Activated CD8-positive, alpha-beta memory T cell treated with anti-CD3 and anti-CD28 coated beads for 24 hours (primary cell): ENCODE results near the gene DENND4A.
"Not testable (repeated sequence)": the region's sequence is repeated elsewhere in the genome, so short reads cannot be mapped to it uniquely, and the experiment has no call there.

ENCODE experiments used
- DNase-seq: peaks from one replicate; pipeline ENCODE4 v3.0.0-alpha.2; 2020

Gene DENND4A

DNA sequence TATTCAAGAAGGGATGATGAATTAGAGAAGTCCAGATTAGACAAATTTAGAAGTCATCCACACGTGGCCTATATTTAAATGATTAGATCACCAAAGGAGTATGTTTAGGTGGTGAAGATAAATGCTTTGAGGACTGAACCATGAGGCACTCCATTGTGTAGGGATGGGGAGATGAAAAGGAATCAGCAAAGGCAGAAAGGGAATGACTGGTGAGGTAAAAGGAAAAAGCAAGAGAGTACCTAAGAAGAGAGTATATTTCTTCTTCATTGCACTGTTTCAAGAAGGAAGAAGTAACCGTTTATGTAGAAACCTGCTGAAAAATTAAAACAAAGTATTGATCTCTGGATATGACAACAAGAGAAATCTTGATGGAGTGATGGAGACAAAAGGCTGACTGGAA, 40.7 kb downstream of the DENND4A start:
- DNase-seq, result no peak

DNA sequence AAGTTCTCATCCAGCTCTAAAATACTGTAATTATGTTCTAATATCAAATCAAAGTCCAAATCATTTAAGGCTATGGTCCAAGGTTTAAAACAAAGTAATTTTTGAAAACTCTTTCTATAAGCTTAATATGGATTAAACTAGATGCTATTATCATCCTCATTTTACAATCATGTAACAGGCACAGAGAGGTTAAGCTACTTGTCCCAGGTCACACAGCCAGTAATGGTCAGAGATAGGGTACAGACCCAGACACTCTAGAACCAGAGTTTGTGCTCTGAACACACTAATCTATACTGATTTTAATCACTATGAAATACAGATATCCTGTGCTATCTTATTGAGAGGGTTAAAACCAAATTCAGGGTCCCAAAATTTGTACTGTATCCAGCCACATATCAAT, 44.8 kb downstream of the DENND4A start:
- no peak for DNase-seq

DNA sequence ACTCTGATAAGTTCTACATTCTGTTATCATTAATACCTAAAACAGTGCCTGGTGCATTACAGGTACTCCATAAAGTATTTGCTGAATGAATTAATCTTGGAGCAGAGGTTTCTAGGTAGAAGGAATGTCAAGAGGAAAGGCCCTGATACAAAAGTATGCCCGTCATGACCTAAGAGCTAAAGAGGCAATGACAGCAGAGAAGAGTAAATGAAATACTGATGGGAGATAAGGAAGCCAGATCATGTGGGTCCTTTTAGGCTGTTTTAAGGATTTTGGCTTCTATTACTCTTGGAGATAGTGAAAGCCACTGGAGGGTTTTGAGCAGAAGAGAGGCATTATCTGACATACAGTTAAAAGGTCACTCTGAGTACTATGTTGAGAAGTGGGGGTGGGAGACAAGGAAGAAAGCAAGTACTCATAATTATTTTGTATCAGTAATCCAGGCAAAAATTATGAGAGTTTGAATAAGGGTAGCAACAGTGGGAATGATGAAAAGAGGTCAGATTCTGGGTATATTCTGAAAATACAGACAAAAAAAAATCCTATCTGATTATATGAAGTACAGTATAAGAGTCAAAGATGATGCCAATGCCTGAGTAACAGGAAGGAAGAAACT, 48.3 kb downstream of the DENND4A start:
- no peak for DNase-seq

DNA sequence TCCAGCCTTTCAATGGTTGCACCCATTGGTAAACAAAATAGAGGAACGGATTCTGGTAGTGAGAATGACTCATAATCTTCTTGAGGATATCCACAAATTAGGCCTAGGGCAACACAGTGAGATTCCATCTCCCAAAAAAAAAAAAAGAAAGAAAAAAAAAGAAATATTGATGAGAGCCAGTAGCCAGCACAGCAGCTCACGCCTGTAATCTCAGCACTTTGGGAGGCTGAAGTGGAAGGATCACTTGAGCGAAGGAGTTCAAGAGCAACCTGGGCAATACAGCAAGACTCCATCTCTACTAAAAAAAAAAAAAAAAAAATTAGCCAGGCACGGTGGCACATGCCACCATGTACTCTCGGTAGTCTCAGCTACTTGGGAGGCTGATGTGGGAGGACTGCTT, 51.9 kb downstream of the DENND4A start:
- DNase-seq, result no peak

DNA sequence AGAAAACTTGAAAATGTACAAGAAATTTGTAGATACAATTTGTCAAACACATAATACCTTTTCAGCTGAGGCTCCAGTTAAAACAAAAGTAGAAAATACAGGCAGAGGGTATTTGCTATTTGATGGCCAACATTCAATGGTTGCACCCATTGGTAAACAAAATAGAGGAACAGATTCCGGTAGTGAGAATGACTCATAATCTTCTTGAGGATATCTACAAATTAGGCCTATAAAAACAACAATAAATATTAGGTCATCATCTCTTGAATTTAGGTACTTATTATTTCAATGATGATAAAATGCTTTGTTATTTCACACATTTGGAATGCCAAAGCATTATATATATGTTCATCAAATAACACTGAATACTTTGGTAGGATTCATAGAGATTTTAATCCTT, 53.4 kb downstream of the DENND4A start:
- DNase-seq, result no peak

DNA sequence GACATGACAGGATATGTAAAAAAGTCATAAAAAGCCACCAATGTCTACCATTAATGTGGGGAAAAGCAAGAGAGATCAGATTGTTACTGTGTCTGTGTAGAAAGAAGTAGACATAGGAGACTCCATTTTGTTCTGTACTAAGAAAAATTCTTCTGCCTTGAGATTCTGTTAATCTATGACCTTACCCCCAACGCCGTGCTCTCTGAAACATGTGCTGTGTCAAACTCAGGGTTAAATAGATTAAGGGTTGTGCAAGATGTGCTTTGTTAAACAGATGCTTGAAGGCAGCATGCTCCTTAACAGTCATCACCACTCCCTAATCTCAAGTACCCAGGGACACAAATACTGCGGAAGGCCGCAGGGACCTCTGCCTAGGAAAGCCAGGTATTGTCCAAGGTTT, 58.5 kb downstream of the DENND4A start:
- DNase-seq, result not testable (repeated sequence)

DNA sequence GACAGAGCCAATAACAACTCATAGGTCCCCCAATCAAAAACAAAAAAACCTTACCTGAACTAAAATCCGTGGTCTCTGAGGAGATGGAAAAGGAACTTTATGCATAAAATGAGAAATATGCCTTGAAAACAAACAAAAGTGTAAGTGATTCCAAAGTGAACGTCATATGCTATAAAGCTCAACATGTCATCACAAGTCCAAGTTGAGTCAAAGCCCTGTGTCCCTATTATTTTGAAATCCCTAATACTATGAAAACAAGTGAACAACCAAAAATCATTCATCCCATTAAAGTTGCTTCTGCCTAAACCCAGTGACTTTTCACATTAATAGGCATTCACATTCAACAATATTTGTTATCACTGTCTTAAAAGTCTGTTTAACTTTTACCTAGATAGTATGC, 59.4 kb downstream of the DENND4A start:
- DNase-seq, result no peak

DNA sequence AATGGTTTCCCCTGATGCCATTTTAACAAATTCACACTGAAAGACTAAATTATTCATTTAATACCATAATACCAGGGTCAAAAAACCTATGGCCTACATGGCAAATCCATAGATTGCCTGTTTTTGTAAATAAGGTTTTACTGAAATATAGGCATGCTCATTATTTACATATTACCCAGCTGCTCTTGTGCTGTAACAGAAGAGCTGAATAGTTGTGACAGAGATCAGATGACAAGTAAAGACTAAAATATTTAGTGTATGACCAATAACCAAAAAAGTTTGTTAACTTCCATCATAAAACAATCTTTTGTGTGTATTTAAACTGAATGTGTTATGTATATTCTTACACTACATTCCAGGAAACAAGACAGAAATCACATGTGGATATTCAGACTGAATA, 60.2 kb downstream of the DENND4A start:
- DNase-seq, result no peak

DNA sequence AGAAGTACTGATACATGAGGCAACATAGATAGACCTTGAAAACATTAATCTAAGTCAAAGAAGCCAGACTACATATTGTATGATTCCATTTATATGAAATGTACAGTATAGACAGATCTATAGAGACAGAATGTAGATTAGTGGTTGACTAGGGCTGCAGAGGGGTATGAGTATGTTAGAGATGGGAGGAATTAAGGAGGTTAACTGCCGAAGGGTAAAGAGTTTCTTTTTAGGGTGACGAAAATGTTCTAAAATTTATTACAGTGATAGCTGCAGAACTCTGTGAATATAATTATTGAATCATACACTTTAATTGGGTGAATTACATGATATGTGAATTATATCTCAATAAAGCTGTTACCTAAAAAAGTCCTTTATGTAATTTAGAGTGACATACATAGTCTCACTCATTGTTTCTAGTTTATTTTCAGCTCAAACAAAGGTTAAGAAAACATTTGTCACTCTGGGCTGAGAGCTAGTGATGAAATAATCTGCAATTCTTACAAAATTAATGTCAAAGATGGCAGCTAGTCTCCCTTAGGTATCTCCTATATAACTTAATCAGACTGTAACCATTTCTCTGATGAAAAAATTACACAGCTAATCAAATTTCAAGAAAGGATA, 61.4 kb downstream of the DENND4A start:
- DNase-seq, result no peak

DNA sequence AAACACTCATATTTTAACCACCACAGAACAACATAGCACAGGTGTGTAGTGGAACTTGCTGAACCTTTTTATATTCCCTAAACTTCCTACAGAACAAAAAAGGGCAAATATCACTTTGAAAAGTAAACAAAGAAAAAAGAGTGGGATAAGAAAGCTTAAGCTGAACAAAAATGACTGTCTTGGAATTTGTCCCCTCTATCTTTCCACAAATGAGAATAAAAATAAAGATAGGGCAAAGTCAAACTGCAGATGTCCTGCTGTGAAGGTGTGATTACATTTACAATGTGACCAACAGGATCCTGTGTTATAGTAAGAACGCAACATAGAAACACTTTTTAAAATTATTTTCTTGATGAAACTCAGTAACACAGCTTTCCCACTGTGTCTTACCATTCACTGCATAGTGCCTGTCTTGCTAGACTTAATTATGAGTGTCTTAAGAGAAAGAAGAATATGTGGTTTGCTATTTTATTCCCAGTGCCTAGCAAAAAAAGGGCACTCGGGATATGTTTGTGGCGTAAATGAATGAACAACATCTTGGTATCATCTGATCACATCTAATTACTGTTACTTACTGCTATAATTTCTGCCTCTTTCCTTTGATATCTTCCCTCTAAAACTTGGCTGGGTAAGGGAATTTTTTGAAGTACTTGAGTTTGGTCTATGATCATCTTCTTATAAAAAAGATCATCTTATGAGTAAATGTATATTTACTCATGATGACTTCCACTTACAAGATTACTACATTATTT, 67.5 kb downstream of the DENND4A start:
- DNase-seq, result no peak

DNA sequence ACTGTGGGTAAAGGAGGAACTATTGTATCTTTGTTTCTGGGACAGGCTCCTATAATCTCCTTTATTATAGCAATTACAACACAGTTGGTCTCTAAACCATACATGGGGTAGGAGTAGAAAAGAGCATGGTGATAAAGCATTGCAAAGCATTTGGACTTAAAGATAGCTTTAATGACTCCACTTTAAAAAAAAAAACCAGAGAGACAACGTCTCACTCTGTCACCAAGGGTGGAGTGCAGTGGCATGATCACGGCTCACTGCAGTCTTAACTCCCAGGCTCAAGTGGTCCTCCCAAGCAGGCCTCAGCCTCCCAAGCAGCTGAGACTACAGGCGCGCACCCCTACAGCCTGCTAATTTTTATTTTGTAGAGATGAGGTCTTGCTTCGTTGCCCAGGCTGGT, 68.2 kb downstream of the DENND4A start:
- DNase-seq, result no peak

DNA sequence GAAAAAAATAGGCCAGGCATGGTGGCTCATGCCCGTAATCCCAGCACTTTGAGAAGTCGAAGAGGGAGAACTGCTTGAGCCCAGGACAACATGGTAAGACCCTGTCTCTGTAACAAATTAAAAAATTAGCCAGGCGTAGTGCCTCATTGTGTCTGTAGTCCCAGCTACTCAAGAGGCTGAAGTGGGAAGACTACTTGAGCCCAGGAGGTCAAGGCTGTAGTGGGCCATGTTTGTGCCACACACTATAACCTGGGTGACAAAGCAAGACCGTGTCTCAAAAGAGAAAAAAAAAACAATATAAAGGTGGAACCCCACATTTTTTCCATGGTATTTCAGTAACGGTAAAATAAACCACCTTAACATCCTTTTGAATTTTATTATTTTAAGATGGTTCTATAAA, 69.9 kb downstream of the DENND4A start:
- DNase-seq, result no peak

DNA sequence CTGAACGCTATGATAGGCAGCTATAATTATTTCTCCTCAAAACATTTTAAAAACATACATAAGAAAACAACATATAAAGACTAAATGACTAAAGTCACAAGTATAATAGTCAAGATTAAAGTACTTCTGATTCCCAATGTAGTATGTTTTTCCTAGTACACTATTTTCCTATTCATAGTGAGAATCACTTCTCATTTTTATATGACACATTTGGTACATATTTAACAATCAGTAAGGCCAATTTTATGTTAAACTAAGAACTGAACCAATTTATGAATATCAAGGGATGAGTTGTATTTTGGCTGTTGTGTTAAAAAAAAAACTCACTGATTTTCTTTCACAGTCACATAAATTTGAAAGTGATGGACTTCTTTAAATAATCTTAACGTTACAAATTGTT, 79.7 kb downstream of the DENND4A start:
- DNase-seq, result no peak

DNA sequence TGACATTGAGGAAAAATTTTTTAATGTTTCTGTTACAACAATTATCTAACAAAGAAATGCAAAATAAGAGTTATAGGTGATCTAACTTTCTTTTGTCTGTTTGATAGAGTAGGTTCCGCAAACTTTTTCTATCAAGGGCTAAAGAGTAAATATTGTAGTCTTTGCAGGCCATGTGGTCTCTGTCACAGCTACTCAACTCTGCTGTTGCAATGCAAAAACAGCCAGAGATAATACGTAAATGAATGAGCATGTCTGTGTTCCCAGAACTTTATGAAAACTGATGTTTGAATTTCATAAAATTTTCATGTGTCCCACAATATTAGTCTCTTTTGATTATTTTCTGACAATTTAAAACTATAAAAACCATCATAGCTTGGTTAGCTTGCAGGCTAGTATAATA, 97.0 kb downstream of the DENND4A start:
- DNase-seq, result no peak

DNA sequence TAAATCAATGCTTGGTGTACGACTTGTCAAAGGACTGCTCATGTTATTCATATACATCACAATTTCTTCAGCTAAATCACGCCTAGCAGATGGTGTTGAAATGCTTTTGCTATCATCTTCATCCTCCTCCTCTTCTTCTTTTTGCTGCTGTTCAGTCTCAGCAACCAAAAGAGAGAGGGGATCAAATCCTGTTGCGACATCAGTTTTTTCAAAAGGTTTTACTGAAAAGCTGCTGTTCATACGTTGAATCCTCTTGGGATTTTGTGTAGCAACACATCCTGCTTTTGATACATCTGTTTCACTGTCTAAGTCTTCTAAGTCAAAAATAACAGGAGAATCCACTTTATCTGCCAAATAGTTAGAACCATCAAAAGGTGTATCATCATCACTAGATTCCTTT, 101.3 kb downstream of the DENND4A start:
- no peak for DNase-seq

DNA sequence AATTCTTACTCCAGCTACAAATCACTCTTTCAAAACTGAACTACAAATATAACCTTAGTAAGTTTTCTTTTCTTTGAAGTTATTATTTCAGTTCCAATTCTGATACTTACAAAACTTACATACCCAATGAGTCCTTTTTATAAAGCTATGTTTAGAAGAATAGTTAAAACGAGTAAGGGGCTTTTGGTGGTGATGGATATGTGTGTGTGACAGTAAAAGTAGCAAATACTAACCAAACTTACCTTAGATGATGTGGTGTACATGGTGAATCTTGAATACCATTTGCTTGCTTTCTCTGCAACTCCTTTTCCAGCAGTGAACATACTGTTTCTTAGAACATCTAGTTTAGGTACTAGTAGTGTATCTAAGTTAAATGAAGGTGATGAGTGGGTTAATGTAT, 101.9 kb downstream of the DENND4A start:
- no peak for DNase-seq

DNA sequence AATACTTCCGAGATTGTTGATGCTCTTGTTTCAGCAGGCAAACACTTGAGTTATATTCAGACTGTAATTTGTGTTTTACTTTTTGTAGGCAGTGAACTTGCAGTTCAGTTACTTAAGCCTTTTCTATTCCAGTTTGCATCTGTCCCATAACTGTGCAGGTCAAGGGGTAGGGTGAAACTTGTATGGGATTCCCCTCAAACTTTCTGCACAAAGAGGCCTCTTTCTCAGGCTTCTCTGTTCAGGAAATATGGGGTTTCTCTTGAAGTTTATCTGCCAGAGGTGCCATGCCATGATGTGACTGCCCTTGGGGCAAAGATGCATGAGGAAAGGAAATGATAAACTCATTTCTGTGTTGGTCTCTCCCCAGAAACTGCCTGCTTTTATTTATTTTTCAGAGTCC, 103.6 kb downstream of the DENND4A start:
- DNase-seq, result no peak

DNA sequence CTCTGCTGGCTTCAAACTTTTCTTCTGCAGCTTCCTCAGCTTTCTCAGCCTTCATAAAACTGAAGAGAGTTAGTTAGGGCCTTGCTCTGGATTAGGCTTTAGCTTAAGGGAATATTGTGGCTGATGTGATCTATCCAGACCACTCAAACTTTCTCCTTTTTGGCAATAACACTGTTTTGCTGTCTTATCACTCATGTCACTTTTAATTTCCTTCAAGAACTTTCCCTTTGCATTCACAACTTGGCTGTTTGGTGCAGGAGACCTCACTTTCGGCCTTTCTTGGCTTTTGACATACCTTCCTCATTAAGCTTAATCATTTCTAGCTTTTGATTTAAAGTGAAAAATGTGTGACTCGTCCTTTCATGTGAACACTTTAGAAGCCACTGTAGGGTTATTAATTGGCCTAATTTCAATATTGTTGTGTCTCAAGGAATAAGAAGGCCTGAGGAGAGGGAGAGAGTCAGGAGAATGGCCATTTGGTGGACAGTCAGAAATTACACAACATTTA, 109.6 kb downstream of the DENND4A start:
- DNase-seq, result no peak

DNA sequence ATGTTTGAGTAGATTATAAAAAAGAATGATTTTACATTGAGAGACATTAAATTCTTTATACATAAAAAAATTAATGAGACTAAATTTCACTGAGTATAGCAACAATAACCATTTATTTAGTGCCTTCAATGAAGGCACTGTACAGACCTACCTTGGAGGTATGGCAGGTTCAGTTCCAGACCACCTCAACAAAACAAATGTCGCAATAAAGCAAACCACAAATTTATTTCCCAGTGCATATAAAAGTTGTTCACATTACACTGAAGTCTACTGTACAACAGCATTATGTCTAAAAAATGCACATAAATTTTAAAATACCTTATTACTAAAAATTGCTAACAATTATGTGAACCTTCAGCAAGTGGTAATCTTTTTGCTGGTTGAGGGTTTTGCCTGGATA, 111.5 kb downstream of the DENND4A start:
- DNase-seq, result no peak

DNA sequence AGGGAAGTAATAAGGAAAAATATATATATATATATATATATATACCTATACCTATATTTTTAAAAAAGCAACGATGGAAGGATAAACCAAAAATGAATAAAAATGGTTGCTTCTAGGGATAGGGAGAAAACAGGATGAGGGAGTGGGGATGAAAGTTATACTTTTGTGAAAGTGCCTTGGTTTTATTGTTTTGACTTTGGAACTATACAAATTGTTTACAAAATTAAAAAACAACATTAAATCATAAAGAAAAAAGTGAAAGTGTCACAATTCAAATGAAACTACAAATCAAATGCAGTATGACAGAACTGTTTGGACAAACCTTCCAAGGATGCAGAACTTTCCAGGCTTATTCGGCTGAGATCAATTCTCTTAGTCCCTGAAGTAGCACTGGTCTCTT, 116.0 kb downstream of the DENND4A start:
- no peak for DNase-seq

DNA sequence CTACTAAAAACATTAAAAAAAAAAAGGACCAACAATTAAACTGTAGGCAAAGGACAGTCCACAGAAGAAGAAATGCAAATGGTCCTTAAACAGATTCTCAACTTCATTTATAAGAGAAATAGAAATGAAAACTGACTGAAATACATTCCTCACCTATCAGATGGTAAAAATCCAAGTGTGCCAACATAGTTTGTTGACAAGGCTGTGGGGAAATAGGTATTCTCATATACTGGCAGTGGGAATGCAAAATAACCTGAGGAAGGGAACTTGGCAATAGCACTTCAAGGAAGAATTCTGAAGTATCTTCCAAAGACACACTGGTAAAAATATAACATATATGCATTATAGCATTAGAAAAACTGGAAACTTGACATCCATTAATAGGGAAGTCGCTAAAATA, 116.5 kb downstream of the DENND4A start:
- no peak for DNase-seq

DNA sequence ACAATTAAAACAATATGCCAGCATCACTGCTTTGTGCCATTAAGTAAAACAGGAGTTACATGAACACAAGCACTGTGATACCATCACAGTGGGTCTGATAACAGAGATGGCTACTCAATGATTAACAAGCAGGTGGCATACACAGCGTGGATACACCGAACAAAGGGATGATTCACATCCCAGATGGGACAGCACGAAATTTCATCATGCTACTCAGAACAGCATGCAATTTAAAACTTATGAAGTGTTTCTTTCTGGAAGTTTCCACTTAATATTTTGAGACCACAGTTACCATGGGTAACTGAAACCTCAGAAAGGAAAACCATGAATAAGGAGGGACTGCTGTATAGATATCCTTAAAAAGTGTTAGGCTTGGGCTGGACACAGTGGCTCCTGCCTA, 125.8 kb downstream of the DENND4A start:
- no peak for DNase-seq

DNA sequence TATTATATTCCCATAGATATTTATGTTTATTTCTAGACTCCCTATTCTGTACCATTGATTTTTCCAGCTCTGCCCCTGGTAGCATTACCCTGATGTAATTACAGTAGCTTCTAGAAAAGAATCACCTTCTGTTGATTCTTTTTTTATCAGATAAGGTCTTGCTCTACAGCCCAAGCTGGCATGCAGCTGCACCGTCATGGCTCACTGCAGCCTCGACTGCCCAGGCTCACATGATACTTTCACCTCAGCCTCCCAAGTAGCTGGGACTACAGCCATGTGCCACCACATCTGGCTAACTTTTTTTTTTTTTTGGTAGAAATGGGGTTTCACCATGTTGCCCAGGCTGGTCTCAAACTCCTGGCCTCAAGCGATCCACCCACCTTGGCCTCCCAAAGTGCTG, 128.6 kb downstream of the DENND4A start:
- DNase-seq, result no peak

DNA sequence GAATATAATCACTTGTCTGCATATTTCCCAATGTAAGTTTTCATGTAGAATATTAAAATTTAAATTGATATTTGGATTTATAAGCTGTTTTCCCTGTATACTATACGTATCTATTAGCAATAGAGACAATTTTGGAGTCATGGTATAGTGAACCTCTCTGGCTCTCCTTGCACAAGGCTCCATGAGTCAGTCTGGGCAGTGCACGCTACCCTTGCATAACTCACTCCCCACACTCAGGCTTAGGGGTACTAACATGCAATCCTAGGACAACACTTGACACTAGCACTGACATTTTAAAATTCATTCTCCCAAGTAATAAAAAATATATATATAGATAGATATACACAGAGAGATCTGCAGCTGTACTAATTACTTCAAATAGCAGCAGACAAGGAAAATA, 131.2 kb downstream of the DENND4A start:
- DNase-seq, result no peak
